Measurements from ENCODE around the gene ACSL3.

ACSL3 gene

GRCh38 chr2:222872551-222872950 lies 11.7 kb downstream of the ACSL3 start:
- Histone ChIP-seq H3K27ac (ENCODE audit: low read length) (no peak overlapping the region), H3K9ac (ENCODE audit: low read depth, low read length) (no peak overlapping the region), H3K36me3 (ENCODE audit: insufficient read depth, low read depth, low read length) (no peaks in the 10 kb centered on the region), H3K4me1 (ENCODE audit: insufficient read depth, low read length) (peaks cover 21% of the 10 kb centered on the region), H3K27me3 (ENCODE audit: insufficient read depth, low read length) (no peaks in the 10 kb centered on the region), H3K4me3 (ENCODE audit: low read length) (no peak overlapping the region), H3K9me3 (ENCODE audit: insufficient read depth, low read depth, low read length) (no peaks in the 10 kb centered on the region)

DNA sequence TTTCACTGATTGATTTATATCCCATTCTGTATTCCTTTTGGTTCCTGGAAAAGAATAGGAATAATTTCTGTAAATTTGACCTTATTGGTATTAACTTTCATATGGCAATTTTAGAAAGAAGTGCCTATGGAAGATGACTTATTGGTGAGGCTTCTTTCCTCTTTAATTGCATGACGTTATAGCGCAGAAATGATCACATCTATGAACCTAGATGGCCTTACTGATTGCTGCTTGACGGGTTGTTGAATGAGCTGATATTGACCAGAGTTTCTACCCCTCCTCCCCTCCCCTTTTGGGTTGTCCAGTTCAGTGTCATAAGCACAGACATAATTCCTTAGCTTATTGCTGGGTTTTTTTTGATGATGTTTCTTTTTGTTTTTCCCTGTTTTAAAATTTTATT lies 14.6 kb downstream of the ACSL3 start:
- Histone ChIP-seq H3K27me3 (ENCODE audit: insufficient read depth, low read length) (no peaks in the 10 kb centered on the region), H3K36me3 (ENCODE audit: insufficient read depth, low read depth, low read length) (no peaks in the 10 kb centered on the region), H3K9ac (ENCODE audit: low read depth, low read length) (no peak overlapping the region), H3K4me3 (ENCODE audit: low read length) (no peak overlapping the region), H3K9me3 (ENCODE audit: insufficient read depth, low read depth, low read length) (no peaks in the 10 kb centered on the region), H3K4me1 (ENCODE audit: insufficient read depth, low read length) (peaks cover 8% of the 10 kb centered on the region), H3K27ac (ENCODE audit: low read length) (no peak overlapping the region)

DNA sequence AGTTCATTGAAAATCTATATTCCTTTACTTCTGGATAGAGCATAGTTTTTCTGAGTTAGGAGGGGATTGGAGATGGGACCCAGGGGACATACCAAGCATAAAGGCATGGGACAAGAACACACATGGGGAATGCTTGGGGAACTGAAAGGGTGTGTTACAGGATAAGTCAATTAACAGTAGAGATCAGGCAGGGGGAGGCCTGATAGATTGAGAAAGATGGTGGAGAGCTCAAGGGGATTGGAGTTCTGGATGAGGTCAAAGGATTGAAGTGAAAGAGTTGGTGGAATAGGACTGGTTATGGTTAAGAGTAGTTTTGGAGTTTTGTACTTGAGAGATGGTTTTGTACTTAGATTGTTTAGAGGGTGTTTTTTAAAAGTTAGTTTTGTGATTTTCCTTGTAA lies 16.1 kb downstream of the ACSL3 start:
- Histone ChIP-seq H3K4me1 (ENCODE audit: insufficient read depth, low read length) (peaks cover 3% of the 10 kb centered on the region; the same call in 1 of the 2 replicates), H3K27ac (ENCODE audit: low read length) (no peak overlapping the region), H3K36me3 (ENCODE audit: insufficient read depth, low read depth, low read length) (no peaks in the 10 kb centered on the region), H3K9ac (ENCODE audit: low read depth, low read length) (no peak overlapping the region), H3K4me3 (ENCODE audit: low read length) (no peak overlapping the region), H3K9me3 (ENCODE audit: insufficient read depth, low read depth, low read length) (peaks cover 4% of the 10 kb centered on the region), H3K27me3 (ENCODE audit: insufficient read depth, low read length) (no peaks in the 10 kb centered on the region)

GRCh38 chr2:222877556-222878300 lies 16.9 kb downstream of the ACSL3 start:
- peaks cover 9% of the 10 kb centered on the region for H3K9me3 ChIP-seq (ENCODE audit: insufficient read depth, low read depth, low read length)
- no peak overlapping the region for H3K4me3 ChIP-seq (ENCODE audit: low read length)
- H3K9ac ChIP-seq (ENCODE audit: low read depth, low read length) = no peak overlapping the region
- 0 out of 2 replicates have a peak, but pooled peaks cover 3% of the 10 kb centered on the region for H3K4me1 ChIP-seq (ENCODE audit: insufficient read depth, low read length)
- no peak overlapping the region for H3K27ac ChIP-seq (ENCODE audit: low read length)
- no peaks in the 10 kb centered on the region for H3K27me3 ChIP-seq (ENCODE audit: insufficient read depth, low read length)
- H3K36me3 ChIP-seq (ENCODE audit: insufficient read depth, low read depth, low read length) = no peaks in the 10 kb centered on the region

DNA sequence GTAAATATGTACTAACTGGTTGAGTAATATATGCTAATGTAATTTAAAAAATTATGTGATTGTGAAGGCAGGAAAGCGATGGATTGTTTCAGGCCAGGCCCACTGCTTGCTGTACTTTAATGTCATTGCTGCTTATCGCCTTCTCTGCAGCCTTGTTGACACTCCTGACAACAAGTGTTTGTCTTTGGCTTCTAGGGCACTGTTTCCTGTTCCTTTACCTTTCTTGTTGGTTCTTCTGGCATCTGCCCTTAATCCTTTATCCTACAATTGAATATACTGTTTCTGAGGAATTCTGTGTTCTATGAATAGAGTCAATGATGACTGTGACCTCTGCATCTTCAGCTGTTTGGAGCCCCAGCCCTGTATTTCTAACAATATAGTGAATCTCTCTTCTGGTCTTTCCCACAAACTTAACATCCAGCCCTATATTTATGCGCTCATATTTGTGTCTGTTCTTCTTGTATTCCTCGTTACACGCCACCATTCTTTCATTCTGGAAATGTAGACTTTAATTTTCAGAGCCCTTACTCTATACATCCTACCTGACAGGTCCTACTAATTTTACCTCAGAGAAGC lies 17.6 kb downstream of the ACSL3 start:
- Histone ChIP-seq H3K4me1 (ENCODE audit: insufficient read depth, low read length) (0 out of 2 replicates have a peak, but pooled peaks cover 3% of the 10 kb centered on the region), H3K27ac (ENCODE audit: low read length) (no peak overlapping the region)

DNA sequence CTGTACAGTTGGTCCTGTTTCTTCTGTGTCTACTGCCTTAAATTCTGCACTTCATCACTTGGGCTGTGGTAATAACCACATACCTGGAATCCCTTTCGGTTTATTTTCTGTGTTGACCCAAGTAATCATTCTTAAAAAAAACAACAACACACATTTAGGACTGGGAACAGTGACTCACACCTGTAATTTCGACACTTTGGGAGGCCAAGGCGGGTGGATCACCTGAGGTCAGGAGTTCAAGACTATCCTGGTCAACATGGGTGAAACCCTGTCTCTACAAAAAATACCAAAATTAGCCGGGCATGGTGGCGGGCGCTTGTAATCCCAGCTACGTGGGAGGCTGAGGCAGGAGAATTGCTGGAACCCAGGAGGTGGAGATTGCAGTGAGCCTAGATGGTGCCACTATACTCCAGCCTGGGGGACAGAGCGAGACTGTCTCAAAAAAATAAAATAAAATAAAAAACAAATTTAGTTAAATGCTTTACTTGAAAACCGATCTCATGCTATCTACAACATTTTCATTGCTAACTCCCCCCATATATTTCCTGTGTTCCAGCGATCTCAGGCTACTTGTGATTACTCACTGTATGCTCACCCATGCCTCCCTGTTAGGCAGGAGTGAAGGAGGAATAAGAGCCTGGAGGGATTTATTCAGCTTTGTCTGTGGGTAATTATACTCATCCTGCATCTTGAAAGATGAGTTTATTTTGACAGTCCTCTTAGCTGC lies 18.2 kb downstream of the ACSL3 start:
- Histone ChIP-seq H3K27me3 (ENCODE audit: insufficient read depth, low read length) (no peaks in the 10 kb centered on the region), H3K9me3 (ENCODE audit: insufficient read depth, low read depth, low read length) (peaks cover 9% of the 10 kb centered on the region), H3K36me3 (ENCODE audit: insufficient read depth, low read depth, low read length) (no peaks in the 10 kb centered on the region), H3K9ac (ENCODE audit: low read depth, low read length) (no peak overlapping the region), H3K4me1 (ENCODE audit: insufficient read depth, low read length) (0 out of 2 replicates have a peak, but pooled peaks cover 6% of the 10 kb centered on the region), H3K4me3 (ENCODE audit: low read length) (no peak overlapping the region), H3K27ac (ENCODE audit: low read length) (no peak overlapping the region)

More for the DNA sequence above, 17.6 kb downstream of the ACSL3 start:
- Histone ChIP-seq H3K9me3 (ENCODE audit: insufficient read depth, low read depth, low read length) (peaks cover 9% of the 10 kb centered on the region), H3K27me3 (ENCODE audit: insufficient read depth, low read length) (no peaks in the 10 kb centered on the region), H3K4me3 (ENCODE audit: low read length) (no peak overlapping the region), H3K36me3 (ENCODE audit: insufficient read depth, low read depth, low read length) (no peaks in the 10 kb centered on the region), H3K9ac (ENCODE audit: low read depth, low read length) (no peak overlapping the region)

DNA sequence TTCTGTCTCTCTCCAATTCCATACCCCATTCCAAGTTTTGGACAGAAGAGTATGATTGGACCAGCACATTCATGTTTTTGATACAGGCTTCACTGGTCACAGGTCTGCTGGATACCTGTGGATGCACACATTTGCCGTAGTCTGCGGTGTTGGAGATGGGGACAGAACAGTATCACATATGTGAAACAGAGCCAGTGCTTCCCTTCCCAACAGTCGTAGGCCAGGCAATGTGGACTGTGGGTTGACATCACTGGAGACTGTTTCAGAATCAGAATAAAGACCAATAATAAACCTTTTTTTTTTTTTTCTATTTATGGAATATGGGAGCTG lies 18.7 kb downstream of the ACSL3 start:
- no peaks in the 10 kb centered on the region for H3K36me3 ChIP-seq (ENCODE audit: insufficient read depth, low read depth, low read length)
- H3K9ac ChIP-seq (ENCODE audit: low read depth, low read length) = no peak overlapping the region
- no peak overlapping the region for H3K27ac ChIP-seq (ENCODE audit: low read length)
- no peak overlapping the region for H3K4me3 ChIP-seq (ENCODE audit: low read length)
- H3K4me1 ChIP-seq (ENCODE audit: insufficient read depth, low read length) = 0 out of 2 replicates have a peak, but pooled peaks cover 10% of the 10 kb centered on the region
- peaks cover 9% of the 10 kb centered on the region for H3K9me3 ChIP-seq (ENCODE audit: insufficient read depth, low read depth, low read length)
- no peaks in the 10 kb centered on the region for H3K27me3 ChIP-seq (ENCODE audit: insufficient read depth, low read length)

GRCh38 chr2:222882484-222882928 lies 21.7 kb downstream of the ACSL3 start:
- 0 out of 2 replicates have a peak, but pooled peaks cover 10% of the 10 kb centered on the region for H3K4me1 ChIP-seq (ENCODE audit: insufficient read depth, low read length)
- no peaks in the 10 kb centered on the region for H3K27me3 ChIP-seq (ENCODE audit: insufficient read depth, low read length)
- H3K36me3 ChIP-seq (ENCODE audit: insufficient read depth, low read depth, low read length) = no peaks in the 10 kb centered on the region
- H3K4me3 ChIP-seq (ENCODE audit: low read length) = no peak overlapping the region
- no peak overlapping the region for H3K27ac ChIP-seq (ENCODE audit: low read length)
- no peak overlapping the region for H3K9ac ChIP-seq (ENCODE audit: low read depth, low read length)
- peaks cover 9% of the 10 kb centered on the region for H3K9me3 ChIP-seq (ENCODE audit: insufficient read depth, low read depth, low read length)

GRCh38 chr2:222883420-222883819 lies 22.6 kb downstream of the ACSL3 start:
- H3K4me3 ChIP-seq (ENCODE audit: low read length) = no peak overlapping the region
- 0 out of 2 replicates have a peak, but pooled peaks cover 8% of the 10 kb centered on the region for H3K4me1 ChIP-seq (ENCODE audit: insufficient read depth, low read length)
- H3K27ac ChIP-seq (ENCODE audit: low read length) = no peak overlapping the region
- H3K36me3 ChIP-seq (ENCODE audit: insufficient read depth, low read depth, low read length) = no peaks in the 10 kb centered on the region
- H3K9ac ChIP-seq (ENCODE audit: low read depth, low read length) = no peak overlapping the region
- peaks cover 9% of the 10 kb centered on the region for H3K9me3 ChIP-seq (ENCODE audit: insufficient read depth, low read depth, low read length)
- no peaks in the 10 kb centered on the region for H3K27me3 ChIP-seq (ENCODE audit: insufficient read depth, low read length)

- peaks cover 9% of the 10 kb centered on the region for H3K9me3 ChIP-seq (ENCODE audit: insufficient read depth, low read depth, low read length)
- H3K27ac ChIP-seq (ENCODE audit: low read length) = no peak overlapping the region
- 0 out of 2 replicates have a peak, but pooled peaks cover 8% of the 10 kb centered on the region for H3K4me1 ChIP-seq (ENCODE audit: insufficient read depth, low read length)
- H3K36me3 ChIP-seq (ENCODE audit: insufficient read depth, low read depth, low read length) = no peaks in the 10 kb centered on the region
- no peaks in the 10 kb centered on the region for H3K27me3 ChIP-seq (ENCODE audit: insufficient read depth, low read length)
- H3K9ac ChIP-seq (ENCODE audit: low read depth, low read length) = no peak overlapping the region
- H3K4me3 ChIP-seq (ENCODE audit: low read length) = no peak overlapping the region
Observed at GRCh38 chr2:222884114-222884771, 23.4 kb downstream of the ACSL3 start.

DNA sequence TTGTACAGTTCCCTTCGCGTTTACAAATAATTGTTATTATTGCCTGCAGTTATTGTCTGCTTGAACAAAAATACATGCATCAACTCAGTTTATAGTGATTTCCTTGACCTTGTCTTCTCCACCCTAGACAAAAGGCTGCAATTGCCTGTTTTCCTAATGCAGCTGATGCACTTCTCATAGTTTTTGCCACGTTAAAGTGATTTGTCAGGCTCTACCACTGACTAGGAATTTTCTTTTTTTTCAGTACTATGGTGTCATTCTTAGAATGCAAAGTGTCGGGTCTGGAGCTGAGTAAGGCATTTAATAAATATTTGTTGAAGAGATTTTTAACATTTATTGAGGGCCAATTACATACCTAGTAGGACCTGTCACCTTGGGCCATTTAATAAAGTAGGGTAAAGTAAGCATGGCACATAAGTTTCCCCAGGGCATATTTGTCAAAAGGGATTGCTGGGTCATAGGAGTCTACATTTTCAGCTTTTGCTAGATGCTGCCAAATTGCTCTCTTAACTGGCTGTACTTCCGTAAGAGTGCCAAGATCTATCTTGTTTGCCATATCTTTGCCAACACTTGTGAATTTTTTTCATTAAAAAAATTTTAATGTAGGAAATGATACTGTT lies 24.1 kb downstream of the ACSL3 start:
- H3K27ac ChIP-seq (ENCODE audit: low read length) = no peak overlapping the region
- no peaks in the 10 kb centered on the region for H3K36me3 ChIP-seq (ENCODE audit: insufficient read depth, low read depth, low read length)
- no peak overlapping the region for H3K4me3 ChIP-seq (ENCODE audit: low read length)
- no peak overlapping the region; the same call in 1 of the 2 replicates for H3K9ac ChIP-seq (ENCODE audit: low read depth, low read length)
- peaks cover 9% of the 10 kb centered on the region for H3K9me3 ChIP-seq (ENCODE audit: insufficient read depth, low read depth, low read length)
- 0 out of 2 replicates have a peak, but pooled peaks cover 8% of the 10 kb centered on the region for H3K4me1 ChIP-seq (ENCODE audit: insufficient read depth, low read length)
- H3K27me3 ChIP-seq (ENCODE audit: insufficient read depth, low read length) = no peaks in the 10 kb centered on the region
